ENCODE results near the gene CRELD2. TPM values are rescaled to one million over a fixed set of nuclear protein-coding genes. Genes with fewer than 3 reads are reported as not detected.

The CRELD2 gene
- total and polyA plus RNA-seq, 2 of the 13 experiments (the other 11 are each of a cell fraction or from before 2014, with no cell fraction given) = 17.2 to 44.7 TPM

DNA sequence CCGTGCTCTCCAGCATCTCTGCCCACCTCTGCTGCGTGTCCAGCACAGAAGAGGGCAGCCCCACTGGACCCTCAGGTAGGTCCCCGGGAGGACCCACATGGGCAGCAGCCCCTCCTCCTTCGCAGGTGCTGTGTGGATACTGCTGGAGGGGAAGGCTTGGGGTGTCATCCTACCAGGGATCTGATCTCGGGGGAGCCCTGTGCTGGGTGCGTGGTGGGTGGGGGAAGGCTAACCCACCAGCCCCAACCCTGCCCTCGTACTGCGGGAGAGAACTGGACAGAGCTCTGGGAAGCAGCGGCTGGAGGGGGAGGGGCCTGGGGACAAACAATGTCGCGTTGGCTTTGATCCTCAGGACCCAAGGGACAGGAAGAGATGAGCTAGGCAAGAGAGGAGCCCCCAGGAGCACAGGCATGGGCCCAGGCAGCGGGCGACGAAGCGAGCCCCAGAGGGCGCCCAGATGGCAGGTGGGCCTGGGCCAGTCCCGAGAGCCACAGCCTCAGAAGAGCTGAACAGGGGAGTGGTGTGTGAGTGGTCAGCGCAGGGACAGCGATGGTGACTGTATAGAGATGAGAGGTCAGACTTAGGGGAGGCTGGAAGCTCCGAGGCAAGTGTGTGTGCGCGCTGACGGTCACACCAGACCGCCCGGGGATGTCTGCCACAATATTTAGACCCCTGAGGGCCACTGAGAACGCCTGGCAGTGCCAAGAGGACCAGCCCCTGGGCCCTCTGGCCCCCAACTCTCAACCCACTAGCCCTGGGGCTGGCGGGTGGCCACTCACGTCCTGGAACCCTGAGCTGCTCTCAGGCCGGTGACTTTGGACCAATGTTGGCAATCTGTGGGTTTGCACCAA lies 40.7 kb downstream of the CRELD2 start (continued):
- TF ChIP-seq ARID3A (IDR thresholded peaks at IDR 0.05; ENCODE audit: low read depth, low read length) (no peak), ATF1 (CRISPR knock-in tag; IDR thresholded peaks at IDR 0.05) (no peak), ZNF326 (CRISPR knock-in tag; IDR thresholded peaks at IDR 0.05; ENCODE audit: borderline replicate concordance) (no peak), ZNF317 (CRISPR knock-in tag; IDR thresholded peaks at IDR 0.05) (no peak), ZSCAN21 (CRISPR knock-in tag; IDR thresholded peaks at IDR 0.05; ENCODE audit: borderline replicate concordance) (peak; percentile 49; the same call in 1 of the 2 replicates), SUZ12 (IDR thresholded peaks at IDR 0.05; ENCODE audit: low read depth, low read length) (no peak), EZH2 (conservative IDR thresholded peaks at IDR 0.05; ENCODE audit: low read depth, low read length) (no peak), HMG20A (CRISPR knock-in tag; IDR thresholded peaks at IDR 0.05; ENCODE audit: borderline replicate concordance) (no peak), ZNF709 (CRISPR knock-in tag; IDR thresholded peaks at IDR 0.05) (no peak), ZNF678 (CRISPR knock-in tag; IDR thresholded peaks at IDR 0.05) (no peak), FOXM1 (CRISPR knock-in tag; IDR thresholded peaks at IDR 0.05) (no peak), PHF20 (CRISPR knock-in tag; IDR thresholded peaks at IDR 0.05) (0 out of 2 replicates have a peak, but pooled peaks have one; percentile 49), ARID2 (CRISPR knock-in tag; IDR thresholded peaks at IDR 0.05; ENCODE audit: borderline replicate concordance) (no peak), SOX5 (CRISPR knock-in tag; IDR thresholded peaks at IDR 0.05; ENCODE audit: borderline replicate concordance) (peak; percentile 69; the same call in 1 of the 2 replicates), HIVEP1 (CRISPR knock-in tag; IDR thresholded peaks at IDR 0.05) (no peak), TRIM24 (CRISPR knock-in tag; IDR thresholded peaks at IDR 0.05) (no peak), SRF (IDR thresholded peaks at IDR 0.05; ENCODE audit: low read depth, low read length) (no peak), FOXA3 (CRISPR knock-in tag; IDR thresholded peaks at IDR 0.05) (no peak; the same call in 1 of the 2 replicates), TAF1 (CRISPR knock-in tag; IDR thresholded peaks at IDR 0.05) (peak; percentile 45; the same call in 1 of the 2 replicates), FOXP4 (CRISPR knock-in tag; IDR thresholded peaks at IDR 0.05) (peak; percentile 64)
- TF ChIP-seq, protein P1, sequence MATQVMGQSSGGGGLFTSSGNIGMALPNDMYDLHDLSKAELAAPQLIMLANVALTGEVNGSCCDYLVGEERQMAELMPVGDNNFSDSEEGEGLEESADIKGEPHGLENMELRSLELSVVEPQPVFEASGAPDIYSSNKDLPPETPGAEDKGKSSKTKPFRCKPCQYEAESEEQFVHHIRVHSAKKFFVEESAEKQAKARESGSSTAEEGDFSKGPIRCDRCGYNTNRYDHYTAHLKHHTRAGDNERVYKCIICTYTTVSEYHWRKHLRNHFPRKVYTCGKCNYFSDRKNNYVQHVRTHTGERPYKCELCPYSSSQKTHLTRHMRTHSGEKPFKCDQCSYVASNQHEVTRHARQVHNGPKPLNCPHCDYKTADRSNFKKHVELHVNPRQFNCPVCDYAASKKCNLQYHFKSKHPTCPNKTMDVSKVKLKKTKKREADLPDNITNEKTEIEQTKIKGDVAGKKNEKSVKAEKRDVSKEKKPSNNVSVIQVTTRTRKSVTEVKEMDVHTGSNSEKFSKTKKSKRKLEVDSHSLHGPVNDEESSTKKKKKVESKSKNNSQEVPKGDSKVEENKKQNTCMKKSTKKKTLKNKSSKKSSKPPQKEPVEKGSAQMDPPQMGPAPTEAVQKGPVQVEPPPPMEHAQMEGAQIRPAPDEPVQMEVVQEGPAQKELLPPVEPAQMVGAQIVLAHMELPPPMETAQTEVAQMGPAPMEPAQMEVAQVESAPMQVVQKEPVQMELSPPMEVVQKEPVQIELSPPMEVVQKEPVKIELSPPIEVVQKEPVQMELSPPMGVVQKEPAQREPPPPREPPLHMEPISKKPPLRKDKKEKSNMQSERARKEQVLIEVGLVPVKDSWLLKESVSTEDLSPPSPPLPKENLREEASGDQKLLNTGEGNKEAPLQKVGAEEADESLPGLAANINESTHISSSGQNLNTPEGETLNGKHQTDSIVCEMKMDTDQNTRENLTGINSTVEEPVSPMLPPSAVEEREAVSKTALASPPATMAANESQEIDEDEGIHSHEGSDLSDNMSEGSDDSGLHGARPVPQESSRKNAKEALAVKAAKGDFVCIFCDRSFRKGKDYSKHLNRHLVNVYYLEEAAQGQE (IDR thresholded peaks at IDR 0.05; ENCODE audit: borderline replicate concordance in 1 of 2, low read depth in 1 of 2, low read length in 2 of 2) = peak in 1 of 2 experiments; percentile 46; a peak in 1 of 4 replicates
- TF ChIP-seq, protein P2, sequence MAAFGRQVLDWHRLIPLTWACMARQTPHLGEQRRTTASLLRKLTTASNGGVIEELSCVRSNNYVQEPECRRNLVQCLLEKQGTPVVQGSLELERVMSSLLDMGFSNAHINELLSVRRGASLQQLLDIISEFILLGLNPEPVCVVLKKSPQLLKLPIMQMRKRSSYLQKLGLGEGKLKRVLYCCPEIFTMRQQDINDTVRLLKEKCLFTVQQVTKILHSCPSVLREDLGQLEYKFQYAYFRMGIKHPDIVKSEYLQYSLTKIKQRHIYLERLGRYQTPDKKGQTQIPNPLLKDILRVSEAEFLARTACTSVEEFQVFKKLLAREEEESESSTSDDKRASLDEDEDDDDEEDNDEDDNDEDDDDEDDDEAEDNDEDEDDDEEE (CRISPR knock-in tag; IDR thresholded peaks at IDR 0.05) = no peak

All from HepG2 (cell line).